ENCODE measurements around the gene FAM3A. TPM values are rescaled to one million over a fixed set of nuclear protein-coding genes. Genes with fewer than 3 reads are reported as not detected.

Gene FAM3A
- polyA plus RNA-seq, 1 of the 3 experiments (the other 2 are of a cell fraction) = 42.1 TPM

GRCh38 chrX:154494715-154495114 lies 21.3 kb downstream of the FAM3A start (continued):
- TF ChIP-seq, protein P1, sequence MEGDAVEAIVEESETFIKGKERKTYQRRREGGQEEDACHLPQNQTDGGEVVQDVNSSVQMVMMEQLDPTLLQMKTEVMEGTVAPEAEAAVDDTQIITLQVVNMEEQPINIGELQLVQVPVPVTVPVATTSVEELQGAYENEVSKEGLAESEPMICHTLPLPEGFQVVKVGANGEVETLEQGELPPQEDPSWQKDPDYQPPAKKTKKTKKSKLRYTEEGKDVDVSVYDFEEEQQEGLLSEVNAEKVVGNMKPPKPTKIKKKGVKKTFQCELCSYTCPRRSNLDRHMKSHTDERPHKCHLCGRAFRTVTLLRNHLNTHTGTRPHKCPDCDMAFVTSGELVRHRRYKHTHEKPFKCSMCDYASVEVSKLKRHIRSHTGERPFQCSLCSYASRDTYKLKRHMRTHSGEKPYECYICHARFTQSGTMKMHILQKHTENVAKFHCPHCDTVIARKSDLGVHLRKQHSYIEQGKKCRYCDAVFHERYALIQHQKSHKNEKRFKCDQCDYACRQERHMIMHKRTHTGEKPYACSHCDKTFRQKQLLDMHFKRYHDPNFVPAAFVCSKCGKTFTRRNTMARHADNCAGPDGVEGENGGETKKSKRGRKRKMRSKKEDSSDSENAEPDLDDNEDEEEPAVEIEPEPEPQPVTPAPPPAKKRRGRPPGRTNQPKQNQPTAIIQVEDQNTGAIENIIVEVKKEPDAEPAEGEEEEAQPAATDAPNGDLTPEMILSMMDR (IDR thresholded peaks at IDR 0.05) = no peak
- TF ChIP-seq GATA2 (CRISPR knock-in tag; IDR thresholded peaks at IDR 0.05) (no peak), PBX3 (IDR thresholded peaks at IDR 0.05) (no peak), CHD2 (IDR thresholded peaks at IDR 0.05; ENCODE audit: low read length, partially characterized antibody) (no peak)

- Histone ChIP-seq H3K4me1 (ENCODE audit: control insufficient read depth in 1 of 2, insufficient read depth in 2 of 2, low read depth in 1 of 2, low read length in 1 of 2) (peaks cover 0 to 12% of the 10 kb centered on the region in 2 experiments; a peak in 1 of 4 replicates), H3K36me3 (replicated peaks in 1 of 2; ENCODE audit: control insufficient read depth in 1 of 2, insufficient read depth in 2 of 2, low read length in 1 of 2) (no peaks in the 10 kb centered on the region), H3K4me3 (ENCODE audit: low read depth in 2 of 2, low read length in 1 of 2) (peak within 1 kb of the TSS; percentile 61 to 66), H3K79me2 (ENCODE audit: insufficient read depth) (peaks cover 9% of the 10 kb centered on the region; the same call in 1 of the 2 replicates), H3K9me3 (no peaks in the 10 kb centered on the region), H3K9me2 (no peaks in the 10 kb centered on the region), H3K27me3 (ENCODE audit: insufficient read depth) (0 out of 2 replicates have a peak, but pooled peaks cover 10% of the 10 kb centered on the region), H4K20me1 (ENCODE audit: insufficient read depth) (no peaks in the 10 kb centered on the region), H3K4me2 (peak within 1 kb of the TSS; percentile 74), H3K9ac (peak within 1 kb of the TSS; percentile 73), H3K27ac (ENCODE audit: low read depth in 2 of 2, low read length in 1 of 2) (peak within 1 kb of the TSS; percentile 80 to 83), H2AFZ (ENCODE audit: low read depth) (peak within 1 kb of the TSS; percentile 96), H3F3A (replicated peaks; ENCODE audit: insufficient read depth) (peaks cover 2% of the 10 kb centered on the region)
- POLR2A ChIA-PET = interaction anchor here (0.6 to 2.2 kb wide), 4 partner anchors 13 to 119 kb away, joined by 3 to 8 read pairs (median 4); partner anchors contain the start of genes LAGE3 and RPL10
- CTCF ChIA-PET = interaction anchor here (1.0 to 1.7 kb wide), 3 partner anchors 9 to 472 kb away, joined by 3 to 6 read pairs (median 4); no protein-coding TSS in a partner anchor
- 13% methylated on average over 25 of the region's 71 CpGs for WGBS (ENCODE audit: low lambda C conversion rate)
- peak; percentile 93 for DNase-seq
- TF ChIP-seq FOXJ3 (CRISPR knock-in tag; IDR thresholded peaks at IDR 0.05) (no peak), REST (IDR thresholded peaks at IDR 0.05; ENCODE audit: low read depth, low read length) (no peak), SMC3 (IDR thresholded peaks at IDR 0.05; ENCODE audit: low read depth, low read length) (no peak), POLR2AphosphoS5 (IDR thresholded peaks at IDR 0.05; ENCODE audit: low read depth, low read length) (peak; percentile 56; the same call in 1 of the 2 replicates), GABPA (IDR thresholded peaks at IDR 0.05; ENCODE audit: low read depth) (peak; percentile 37; the same call in 1 of the 2 replicates), TEAD4 (IDR thresholded peaks at IDR 0.05; ENCODE audit: borderline replicate concordance, insufficient read depth) (no peak), TAF1 (IDR thresholded peaks at IDR 0.05; ENCODE audit: borderline replicate concordance, low read depth, low read length) (peak; percentile 75; the same call in 1 of the 2 replicates), GATA2 (CRISPR knock-in tag; IDR thresholded peaks at IDR 0.05) (no peak), MEF2A (IDR thresholded peaks at IDR 0.05; ENCODE audit: borderline replicate concordance, low read depth) (no peak), RXRA (IDR thresholded peaks at IDR 0.05; ENCODE audit: borderline replicate concordance, low read depth) (no peak), PBX3 (IDR thresholded peaks at IDR 0.05) (peak; percentile 25; the same call in 1 of the 2 replicates), ELF1 (IDR thresholded peaks at IDR 0.05) (no peak), RCOR1 (IDR thresholded peaks at IDR 0.05; ENCODE audit: low read length) (no peak)
- TF ChIP-seq, protein P2, sequence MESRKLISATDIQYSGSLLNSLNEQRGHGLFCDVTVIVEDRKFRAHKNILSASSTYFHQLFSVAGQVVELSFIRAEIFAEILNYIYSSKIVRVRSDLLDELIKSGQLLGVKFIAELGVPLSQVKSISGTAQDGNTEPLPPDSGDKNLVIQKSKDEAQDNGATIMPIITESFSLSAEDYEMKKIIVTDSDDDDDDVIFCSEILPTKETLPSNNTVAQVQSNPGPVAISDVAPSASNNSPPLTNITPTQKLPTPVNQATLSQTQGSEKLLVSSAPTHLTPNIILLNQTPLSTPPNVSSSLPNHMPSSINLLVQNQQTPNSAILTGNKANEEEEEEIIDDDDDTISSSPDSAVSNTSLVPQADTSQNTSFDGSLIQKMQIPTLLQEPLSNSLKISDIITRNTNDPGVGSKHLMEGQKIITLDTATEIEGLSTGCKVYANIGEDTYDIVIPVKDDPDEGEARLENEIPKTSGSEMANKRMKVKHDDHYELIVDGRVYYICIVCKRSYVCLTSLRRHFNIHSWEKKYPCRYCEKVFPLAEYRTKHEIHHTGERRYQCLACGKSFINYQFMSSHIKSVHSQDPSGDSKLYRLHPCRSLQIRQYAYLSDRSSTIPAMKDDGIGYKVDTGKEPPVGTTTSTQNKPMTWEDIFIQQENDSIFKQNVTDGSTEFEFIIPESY (IDR thresholded peaks at IDR 0.05; ENCODE audit: borderline replicate concordance, low read depth) = no peak
- TF ChIP-seq, protein P3, sequence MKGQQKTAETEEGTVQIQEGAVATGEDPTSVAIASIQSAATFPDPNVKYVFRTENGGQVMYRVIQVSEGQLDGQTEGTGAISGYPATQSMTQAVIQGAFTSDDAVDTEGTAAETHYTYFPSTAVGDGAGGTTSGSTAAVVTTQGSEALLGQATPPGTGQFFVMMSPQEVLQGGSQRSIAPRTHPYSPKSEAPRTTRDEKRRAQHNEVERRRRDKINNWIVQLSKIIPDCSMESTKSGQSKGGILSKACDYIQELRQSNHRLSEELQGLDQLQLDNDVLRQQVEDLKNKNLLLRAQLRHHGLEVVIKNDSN (IDR thresholded peaks at IDR 0.05; ENCODE audit: borderline replicate concordance, low read depth) = no peak
Observed at GRCh38 chrX:154490414-154491083, 25.5 kb downstream of the FAM3A start, which contains the start of gene SLC10A3. Gene SLC10A3 (minus strand): TSS chrX:154490629. CDS start chrX:154488940, 1,689 bp downstream.

Measured in SK-N-SH (cell line).